ENCODE data around the gene OR51B5. TPM values are rescaled to one million over a fixed set of nuclear protein-coding genes. Genes with fewer than 3 reads are reported as not detected.

The OR51B5 gene
- total and polyA plus RNA-seq, 2 donors (not counting 3 experiments of a cell fraction or from before 2014, with no cell fraction given) = 0.07 TPM; not detected in 1

DNA sequence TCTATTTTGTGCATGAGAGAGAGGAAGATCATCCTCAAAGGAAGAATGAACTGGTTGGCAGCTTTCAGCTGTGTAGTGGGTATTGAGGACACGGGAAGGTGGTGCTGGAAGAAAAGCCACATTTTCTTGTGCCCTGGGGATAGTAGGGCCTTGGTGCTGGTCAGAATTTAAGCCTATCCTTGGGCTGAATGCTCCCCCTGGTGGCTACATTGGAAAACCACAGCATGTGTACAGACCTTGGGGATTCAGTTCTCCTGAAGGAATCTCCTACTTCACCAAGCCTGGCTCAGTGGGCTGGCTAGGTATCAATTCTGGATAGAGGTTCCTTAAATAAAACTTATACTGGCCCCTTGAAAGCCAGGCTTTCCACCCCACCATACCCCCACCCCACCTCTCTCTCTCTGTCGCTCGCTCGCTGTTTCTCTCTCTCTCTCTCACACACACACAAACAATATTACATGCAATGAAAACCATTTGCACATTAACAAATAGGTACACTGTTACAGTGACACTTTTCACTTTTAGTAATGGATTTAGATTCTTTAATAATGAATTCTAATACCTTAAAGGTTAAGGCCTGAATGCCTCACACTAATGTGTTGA, 37.5 kb upstream of the OR51B5 start:
- Histone ChIP-seq H3K9me3 (replicated peaks; ENCODE audit: control insufficient read depth, insufficient read depth, low read length) (no peaks in the 10 kb centered on the region), H3K36me3 (ENCODE audit: control insufficient read depth in 2 of 2, extremely low read depth in 1 of 2, insufficient read depth in 2 of 2, low read length in 2 of 2) (no peaks in the 10 kb centered on the region), H4K20me1 (replicated peaks; ENCODE audit: control insufficient read depth, extremely low read depth, insufficient read depth, low read length) (no peaks in the 10 kb centered on the region), H3K4me1 (ENCODE audit: control insufficient read depth, extremely low read depth, insufficient read depth, low read length) (no peaks in the 10 kb centered on the region), H2AFZ (ENCODE audit: low read depth, low read length) (no peak overlapping the region), H3K4me2 (ENCODE audit: insufficient read depth, low read length) (no peak overlapping the region), H3K4me3 (replicated peaks in 1 of 3; ENCODE audit: insufficient read depth in 1 of 3, low read depth in 1 of 3, low read length in 3 of 3) (no peak overlapping the region), H3K27me3 (ENCODE audit: control insufficient read depth in 2 of 2, insufficient read depth in 2 of 2, low read length in 2 of 2) (peaks cover 0 to 2% of the 10 kb centered on the region in 2 experiments), H3K9ac (replicated peaks; ENCODE audit: extremely low read depth, insufficient read depth, low read length) (no peak overlapping the region), H3K27ac (ENCODE audit: insufficient read depth, low read depth, low read length) (no peak overlapping the region), H3K9me1 (replicated peaks; ENCODE audit: control insufficient read depth, extremely low read depth, insufficient read depth, low read length) (no peaks in the 10 kb centered on the region), H3K79me2 (ENCODE audit: control insufficient read depth, insufficient read depth, low read length) (no peaks in the 10 kb centered on the region)
- intact Hi-C loops (cut with micrococcal nuclease) (loop anchor here (1.0 to 5.0 kb wide), 7 partner anchors 89 to 1194 kb away; partner anchors contain the start of genes OR51D1 and OR52N2), dilution Hi-C loops (cut with MboI; ENCODE audit: extremely low pct_ligation_motif_present, low sequenced_read_pairs) (no loop called here)
- TF ChIP-seq CTCF (IDR thresholded peaks at IDR 0.05; ENCODE audit: extremely low read depth in 1 of 2, insufficient read depth in 1 of 2, low read depth in 1 of 2, low read length in 2 of 2) (peak; percentile 67 to 84), JUN (IDR thresholded peaks at IDR 0.05; ENCODE audit: borderline replicate concordance, insufficient read depth, insufficient read length, low read depth) (no peak)
- TF ChIP-seq, protein P1, sequence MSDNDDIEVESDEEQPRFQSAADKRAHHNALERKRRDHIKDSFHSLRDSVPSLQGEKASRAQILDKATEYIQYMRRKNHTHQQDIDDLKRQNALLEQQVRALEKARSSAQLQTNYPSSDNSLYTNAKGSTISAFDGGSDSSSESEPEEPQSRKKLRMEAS (IDR thresholded peaks at IDR 0.05; ENCODE audit: insufficient read depth, insufficient read length) = no peak
- ChIA-PET CTCF (interaction anchor here (0.6 to 3.7 kb wide), 10 partner anchors 17 to 1198 kb away, joined by 3 to 58 read pairs (median 6); partner anchors contain the start of gene OR51D1), POLR2A (no interaction called here)
- BruUV-seq (replicated peaks) = no TSS peak
- DNase-seq (ENCODE audit: low read depth, low spot score) = peak; percentile 69
- peak; percentile 88 for FAIRE-seq

DNA sequence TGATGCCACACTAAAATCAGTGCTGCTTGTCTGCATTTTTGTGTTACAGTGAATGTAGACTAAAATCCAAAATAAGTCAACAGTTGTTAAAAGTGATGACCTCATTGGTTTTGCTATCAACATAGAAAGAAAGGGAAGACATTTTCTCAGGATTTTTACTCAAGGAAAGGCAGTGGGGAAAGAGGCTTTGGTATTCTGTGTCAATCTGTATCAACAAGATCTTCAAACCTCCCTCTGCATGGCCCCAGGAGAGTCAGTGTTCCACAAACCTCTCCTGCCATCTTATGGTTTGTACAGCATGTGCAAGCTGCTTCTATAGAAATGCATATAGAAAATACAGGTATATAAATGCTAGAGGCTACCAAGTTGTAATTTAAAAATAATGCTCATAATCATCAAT, 26.5 kb upstream of the OR51B5 start:
- dilution Hi-C loops (cut with MboI; ENCODE audit: extremely low pct_ligation_motif_present, low sequenced_read_pairs) (no loop called here), intact Hi-C loops (cut with micrococcal nuclease) (loop anchor here (1.0 to 2.0 kb wide), 2 partner anchors 165 to 732 kb away; partner anchors contain the start of gene OR51D1)
- Histone ChIP-seq H3K9me3 (replicated peaks; ENCODE audit: control insufficient read depth, insufficient read depth, low read length) (no peaks in the 10 kb centered on the region), H3K4me2 (ENCODE audit: insufficient read depth, low read length) (no peak overlapping the region), H3K4me3 (replicated peaks in 1 of 3; ENCODE audit: insufficient read depth in 1 of 3, low read depth in 1 of 3, low read length in 3 of 3) (no peak overlapping the region), H3K27me3 (ENCODE audit: control insufficient read depth in 2 of 2, insufficient read depth in 2 of 2, low read length in 2 of 2) (no peaks in the 10 kb centered on the region), H3K36me3 (ENCODE audit: control insufficient read depth in 2 of 2, extremely low read depth in 1 of 2, insufficient read depth in 2 of 2, low read length in 2 of 2) (no peaks in the 10 kb centered on the region), H2AFZ (ENCODE audit: low read depth, low read length) (no peak overlapping the region), H3K9ac (replicated peaks; ENCODE audit: extremely low read depth, insufficient read depth, low read length) (no peak overlapping the region), H3K27ac (ENCODE audit: insufficient read depth, low read depth, low read length) (no peak overlapping the region), H4K20me1 (replicated peaks; ENCODE audit: control insufficient read depth, extremely low read depth, insufficient read depth, low read length) (no peaks in the 10 kb centered on the region), H3K4me1 (ENCODE audit: control insufficient read depth, extremely low read depth, insufficient read depth, low read length) (peaks cover 19% of the 10 kb centered on the region), H3K79me2 (ENCODE audit: control insufficient read depth, insufficient read depth, low read length) (no peaks in the 10 kb centered on the region), H3K9me1 (replicated peaks; ENCODE audit: control insufficient read depth, extremely low read depth, insufficient read depth, low read length) (no peaks in the 10 kb centered on the region)
- CTCF ChIA-PET = interaction anchor here (1.4 to 4.3 kb wide), 5 partner anchors 79 to 733 kb away, joined by 3 to 24 read pairs (median 9); partner anchors contain the start of gene OR51D1
- no peak for TF ChIP-seq MYC (IDR thresholded peaks at IDR 0.05; ENCODE audit: low read depth, low read length)
- no peak for TF ChIP-seq JUN (IDR thresholded peaks at IDR 0.05; ENCODE audit: borderline replicate concordance, insufficient read depth, insufficient read length, low read depth)
- peak; percentile 32 to 34 for TF ChIP-seq CTCF (IDR thresholded peaks at IDR 0.05; ENCODE audit: extremely low read depth in 1 of 2, insufficient read depth in 1 of 2, low read depth in 1 of 2, low read length in 2 of 2)
- TF ChIP-seq GATA2 (IDR thresholded peaks at IDR 0.05; ENCODE audit: insufficient read depth, insufficient read length, low read depth, low read length) = peak; percentile 67
- POLR2A ChIA-PET = no interaction called here
- DNase-seq (ENCODE audit: low read depth, low spot score) (peak; percentile 66), FAIRE-seq (no peak)
- BruUV-seq (replicated peaks) = no TSS peak

Data from endothelial cell of umbilical vein (primary cell).